Retina (tissue), 1 donor: ENCODE data around the gene EREG.

ENCODE experiments used
- DNase-seq: peaks from one replicate; pipeline ENCODE4 v3.0.0-alpha.2; 2016

Gene EREG

DNA sequence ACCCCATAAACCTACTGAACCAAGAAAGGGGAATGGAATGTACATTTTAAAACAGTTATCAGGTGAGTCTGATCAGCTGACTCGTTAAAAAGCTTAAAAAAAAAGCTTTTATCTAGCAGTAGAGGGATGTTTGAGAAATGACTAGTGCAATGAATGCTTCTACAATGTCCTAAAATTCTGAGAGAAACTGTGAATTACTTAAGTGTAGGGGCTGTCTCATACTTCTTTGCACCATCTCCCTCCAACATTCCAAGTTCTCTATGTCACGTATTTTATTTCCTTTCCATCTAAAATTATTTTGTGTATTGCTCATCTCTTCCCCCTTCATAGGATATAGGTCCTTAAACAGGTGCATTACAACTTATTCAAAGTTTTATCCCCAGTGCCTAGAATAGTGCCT lies 68.1 kb downstream of the EREG start:
- no peak for DNase-seq

DNA sequence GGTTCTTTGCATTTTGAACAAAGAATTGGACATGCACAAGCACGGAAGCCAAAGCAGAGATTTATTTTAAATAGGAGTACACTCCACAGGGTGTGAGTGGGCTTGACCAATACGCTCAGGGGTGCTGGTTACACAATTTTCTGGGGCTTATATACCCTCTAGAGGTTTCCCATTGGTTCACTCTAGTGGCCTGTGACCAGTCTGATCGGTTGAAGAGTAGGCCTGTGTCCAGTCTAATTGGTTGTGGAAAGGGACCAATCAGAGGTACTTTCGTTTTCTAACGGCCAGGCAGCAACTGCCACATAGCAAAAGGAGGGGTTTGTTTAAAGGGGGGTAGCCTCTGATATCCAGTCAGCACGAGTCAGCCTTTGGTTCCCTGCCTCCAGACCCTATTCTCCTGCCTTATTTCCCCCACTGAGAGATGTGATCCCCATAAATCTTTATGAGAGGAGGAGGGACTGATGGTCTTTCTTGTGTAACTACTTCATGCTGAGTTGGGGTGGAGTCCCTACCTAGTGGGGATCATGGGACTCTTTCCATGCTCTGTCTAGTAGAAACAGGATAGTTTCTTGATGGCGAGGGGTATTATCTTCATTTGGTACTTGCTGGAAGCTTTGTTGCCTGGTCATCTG lies 68.7 kb downstream of the EREG start:
- DNase-seq: no peak

DNA sequence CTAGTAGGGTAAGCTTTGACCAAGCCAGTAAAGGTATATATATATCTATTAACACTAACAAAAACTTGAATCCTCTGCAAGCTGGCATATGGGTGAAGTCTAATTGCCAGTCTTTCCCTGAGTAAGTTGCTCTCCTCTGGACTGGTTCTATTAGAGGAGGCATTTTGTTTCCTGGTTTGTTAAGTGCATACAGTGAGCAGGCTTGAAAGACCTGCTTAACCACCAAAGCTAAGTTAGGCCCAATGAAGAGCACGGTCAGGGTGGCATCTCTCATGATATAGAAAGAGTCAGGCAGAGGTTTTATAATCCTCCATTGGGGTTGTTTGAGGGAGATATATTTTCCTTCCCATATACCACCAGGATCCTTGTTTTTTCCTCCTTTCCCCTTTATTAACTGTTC lies 70.4 kb downstream of the EREG start:
- DNase-seq: no peak

DNA sequence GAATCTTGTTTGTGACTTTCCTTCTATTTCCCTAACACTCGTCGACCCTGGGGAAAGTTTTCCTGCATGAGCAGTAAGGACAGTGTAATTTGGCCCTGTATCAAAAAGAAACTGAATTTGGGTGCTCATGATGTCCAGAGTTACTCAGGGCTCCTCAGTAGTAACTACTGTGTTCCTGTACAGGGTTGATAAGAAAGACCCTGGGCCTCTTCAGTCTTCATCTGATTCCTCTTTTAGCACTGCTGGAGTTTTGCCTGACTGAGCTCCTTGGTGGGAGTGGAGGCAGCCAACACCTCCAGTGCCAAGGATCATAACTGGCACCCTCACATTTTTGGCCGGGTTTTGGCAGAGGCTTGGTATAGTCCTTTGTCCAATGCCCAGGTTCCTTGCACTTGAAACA lies 72.9 kb downstream of the EREG start:
- no peak for DNase-seq
